ENCODE measurements around the gene BCL2L1.

DNA sequence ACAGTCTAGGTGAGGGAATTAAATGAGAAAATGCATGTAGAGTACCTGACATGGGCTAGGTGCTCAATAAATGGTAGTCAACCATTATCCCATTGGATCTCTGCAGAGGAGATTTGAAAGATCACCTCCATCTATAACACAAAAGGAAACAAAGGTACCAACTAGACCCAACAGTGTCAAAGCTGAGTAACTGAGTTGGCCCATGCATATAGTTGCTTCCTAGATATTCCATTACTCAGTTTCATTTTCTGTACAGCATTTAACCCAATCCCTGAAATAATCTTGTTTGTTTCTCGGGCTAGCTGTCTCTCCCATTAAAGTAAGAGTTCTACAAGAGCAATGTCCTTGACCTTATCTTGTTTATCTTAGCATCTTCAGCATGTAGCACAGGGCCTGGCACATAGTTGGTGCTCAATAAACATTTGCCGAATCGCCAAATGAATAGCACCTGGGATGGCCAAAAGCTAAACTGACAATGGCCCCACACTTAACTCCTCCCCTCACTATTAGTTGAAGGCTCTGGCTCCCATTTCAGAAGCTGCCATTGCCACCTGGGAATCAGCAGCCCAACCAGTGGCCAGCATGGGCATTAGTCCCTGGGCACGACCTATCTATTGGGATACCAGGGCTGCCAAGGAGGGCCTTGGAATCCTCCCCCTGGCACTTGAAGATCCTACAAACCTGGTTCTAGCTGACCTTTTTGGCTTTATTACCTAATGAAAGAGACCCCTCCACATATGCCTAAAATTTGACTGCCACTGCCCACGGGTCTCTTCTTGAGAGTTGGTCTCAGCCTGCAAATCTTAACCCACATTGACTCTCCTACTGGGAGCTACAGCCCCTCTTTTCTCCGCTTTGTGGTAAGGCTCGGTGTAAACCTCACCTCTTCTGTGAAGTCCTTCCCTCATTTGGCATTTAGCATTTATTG lies 22.6 kb downstream of the BCL2L1 start:
- TF ChIP-seq GATA3 (IDR thresholded peaks at IDR 0.05; ENCODE audit: low read depth, low read length) (no peak), GATA2 (IDR thresholded peaks at IDR 0.05; ENCODE audit: low read depth, low read length) (no peak)
